HepG2 (cell line): ENCODE data around the gene PET117. TPM values are rescaled to one million over a fixed set of nuclear protein-coding genes. Genes with fewer than 3 reads are reported as not detected.

ENCODE experiments used
- ATAC-seq: fragments of 200-7000 bp; cut with Tn5 transposase; 3 replicates; pipeline ENCODE4 v1.9.1; 2020; ENCODE audit warnings: mild to moderate bottlenecking, moderate library complexity
- BruUV-seq: library from RNA; stranded (reverse); fragments of 400-500 nt; replicated peaks from 2 replicates; lab custom pipeline; 2021; lab: Mats Ljungman, UMichigan
- CTCF ChIA-PET: fragments of 300-600 bp; formaldehyde crosslinking; extraction: SDS; loops from one replicate; lab custom pipeline; 2021; ENCODE audit warnings: low total read pairs, inconsistent platforms, low intra/inter-chr PET ratio; lab: Yijun Ruan, JAX
- POLR2A ChIA-PET: fragments of 350-600 bp; sonication (Branson Sonifier 250); formaldehyde crosslinking; loops from one replicate; lab custom pipeline; 2020; ENCODE audit warnings: antibody characterized with exemption, inconsistent platforms; lab: Yijun Ruan, JAX
- DNase-seq: peaks from one replicate; pipeline ENCODE4 v3.0.0-alpha.2; 2015; ENCODE audit warnings: low spot score
- FAIRE-seq: peaks from 3 replicates; lab custom pipeline; 2011; peaks lifted over from hg19 to GRCh38; lab: Jason Lieb, UNC
- H2AFZ ChIP-seq: one replicate; pipeline ENCODE4 v1.6.1; 2011; ENCODE audit warnings: low read length, inconsistent platforms
- H3K27ac ChIP-seq: fragments of 300-600 bp; 3 replicates; pipeline ENCODE4 v1.8.0; 2011; ENCODE audit warnings: mixed run types, mild to moderate bottlenecking, mixed read lengths, low read length, inconsistent platforms; ENCODE audit not compliant: insufficient read depth; ENCODE audit errors: extremely low read length
- H3K27me3 ChIP-seq, 2 experiments: fragments of 200-600 bp in 1 of 2; 2 replicates in 1 of 2; 3 replicates in 1 of 2; pipeline versions ENCODE4 v1.6.0 to v1.8.0; 2011; ENCODE audit warnings: low read length in 2 of 2, mild to moderate bottlenecking in 2 of 2, moderate library complexity in 2 of 2, inconsistent platforms in 1 of 2; ENCODE audit not compliant: insufficient read depth in 2 of 2, control insufficient read depth in 1 of 2
- H3K36me3 ChIP-seq, 2 experiments: fragments of 200-600 bp in 1 of 2; replicated peaks in 1 of 2; 2 replicates in 1 of 2; 3 replicates in 1 of 2; pipeline versions ENCODE4 v1.5.1 to v1.8.0; 2011; ENCODE audit warnings: low read length in 2 of 2, inconsistent platforms in 1 of 2; ENCODE audit not compliant: insufficient read depth in 2 of 2, control insufficient read depth in 1 of 2
- H3K4me1 ChIP-seq: 2 replicates; pipeline ENCODE4 v1.5.1; 2012; ENCODE audit warnings: low read length, inconsistent platforms; ENCODE audit not compliant: insufficient read depth
- H3K4me2 ChIP-seq: 2 replicates; pipeline ENCODE4 v1.6.0; 2011; ENCODE audit warnings: low read depth, low read length, inconsistent platforms
- H3K4me3 ChIP-seq, 3 experiments: fragments of 200-600 bp in 1 of 3; sonication (generic), shearing (Covaris generic) in 1 of 3; replicated peaks in 1 of 3; 2 replicates each; pipeline ENCODE4 v1.5.1; 2011 to 2016; ENCODE audit warnings: low read length in 3 of 3, inconsistent platforms in 2 of 3, low read depth in 2 of 3, mild to moderate bottlenecking in 2 of 3, control low read depth in 1 of 3, mixed read lengths in 1 of 3; ENCODE audit not compliant: insufficient read depth in 1 of 3
- H3K79me2 ChIP-seq: one replicate; pipeline ENCODE4 v1.6.1; 2011; ENCODE audit warnings: low read length, inconsistent platforms; ENCODE audit not compliant: insufficient read depth
- H3K9ac ChIP-seq: 2 replicates; pipeline ENCODE4 v1.6.0; 2011; ENCODE audit warnings: mild to moderate bottlenecking, low read depth, low read length, inconsistent platforms; ENCODE audit not compliant: insufficient read depth
- H3K9me3 ChIP-seq: 2 replicates; pipeline ENCODE4 v1.5.1; 2012; ENCODE audit warnings: mild to moderate bottlenecking, low read length
- H4K20me1 ChIP-seq: 2 replicates; pipeline ENCODE4 v1.6.0; 2011; ENCODE audit warnings: inconsistent platforms, mild to moderate bottlenecking, low read length, moderate library complexity; ENCODE audit not compliant: insufficient read depth
- BCL6 ChIP-seq: IDR thresholded peaks from 2 replicates; pipeline ENCODE4 v1.6.1; 2016; ENCODE audit warnings: missing genetic modification reagents, missing compliant biosample characterization
- FOXA3 ChIP-seq: IDR thresholded peaks from 2 replicates; pipeline ENCODE4 v1.6.1; 2016; ENCODE audit warnings: missing genetic modification reagents, missing compliant biosample characterization
- FOXP4 ChIP-seq: sonication (generic); formaldehyde crosslinking; IDR thresholded peaks from 2 replicates; pipeline ENCODE4 v1.4.0; 2020; ENCODE audit warnings: missing genetic modification reagents
- GABPB1 ChIP-seq: IDR thresholded peaks from 2 replicates; pipeline ENCODE4 v1.6.1; 2016; ENCODE audit warnings: mild to moderate bottlenecking, missing genetic modification reagents, moderate library complexity, missing compliant biosample characterization
- GATAD2A ChIP-seq: IDR thresholded peaks from 2 replicates; pipeline ENCODE4 v1.6.1; 2016
- GLI4 ChIP-seq: sonication (generic); formaldehyde crosslinking; IDR thresholded peaks from 2 replicates; pipeline ENCODE4 v1.5.1; 2020; ENCODE audit warnings: missing genetic modification reagents, mild to moderate bottlenecking, moderate library complexity, borderline replicate concordance
- HNRNPUL1 ChIP-seq: fragments of 200-400 bp; formaldehyde crosslinking; IDR thresholded peaks from 2 replicates; pipeline ENCODE4 v1.6.1; 2017; ENCODE audit warnings: low read depth, mild to moderate bottlenecking, low read length, moderate library complexity
- NR2C2 ChIP-seq: sonication (generic); formaldehyde crosslinking; IDR thresholded peaks from 2 replicates; pipeline ENCODE4 v1.4.0; 2020; ENCODE audit warnings: missing genetic modification reagents, mild to moderate bottlenecking, moderate library complexity, borderline replicate concordance
- NR2F6 ChIP-seq, 2 experiments: IDR thresholded peaks; 2 replicates each; pipeline ENCODE4 v1.6.1; 2016; ENCODE audit warnings: antibody characterized with exemption in 1 of 2, mild to moderate bottlenecking in 1 of 2
- NRL ChIP-seq: sonication (generic); formaldehyde crosslinking; IDR thresholded peaks from 2 replicates; pipeline ENCODE4 v1.5.0; 2020; ENCODE audit warnings: missing genetic modification reagents, mild to moderate bottlenecking, moderate library complexity, borderline replicate concordance
- SALL1 ChIP-seq: sonication (generic); formaldehyde crosslinking; IDR thresholded peaks from 2 replicates; pipeline ENCODE4 v1.8.0; 2022; ENCODE audit warnings: mild to moderate bottlenecking, missing genetic modification reagents
- SOX13 ChIP-seq, 3 experiments: fragments of 450-650 bp in 1 of 3; sonication (generic) in 1 of 3; formaldehyde crosslinking in 1 of 3; IDR thresholded peaks in 2 of 3; conservative IDR thresholded peaks in 1 of 3; 2 replicates each; pipeline versions ENCODE4 v1.5.0 to v1.6.1; 2016 to 2020; ENCODE audit warnings: antibody characterized with exemption in 1 of 3, mild to moderate bottlenecking in 1 of 3, missing compliant biosample characterization in 1 of 3, missing genetic modification reagents in 1 of 3, moderate library complexity in 1 of 3
- TBX3 ChIP-seq: fragments of 450-650 bp; IDR thresholded peaks from 2 replicates; pipeline ENCODE4 v1.6.1; 2017; ENCODE audit warnings: antibody characterized with exemption, mild to moderate bottlenecking, inconsistent platforms, borderline replicate concordance
- TCF7 ChIP-seq: sonication (generic); IDR thresholded peaks from 2 replicates; pipeline ENCODE4 v1.6.1; 2016; ENCODE audit warnings: antibody characterized with exemption, low read depth
- TERF1 ChIP-seq: sonication (generic); formaldehyde crosslinking; IDR thresholded peaks from 2 replicates; pipeline ENCODE4 v1.8.0; 2022; ENCODE audit warnings: mild to moderate bottlenecking, missing genetic modification reagents, moderate library complexity
- ZBTB21 ChIP-seq: sonication (generic); formaldehyde crosslinking; IDR thresholded peaks from 2 replicates; pipeline ENCODE4 v1.4.0; 2020; ENCODE audit warnings: missing genetic modification reagents
- ZNF230 ChIP-seq: sonication (generic); formaldehyde crosslinking; IDR thresholded peaks from 2 replicates; pipeline ENCODE4 v1.4.0; 2020; ENCODE audit warnings: mild to moderate bottlenecking, missing genetic modification reagents
- ZNF550 ChIP-seq: sonication (generic); formaldehyde crosslinking; IDR thresholded peaks from 2 replicates; pipeline ENCODE4 v1.4.0; 2020; ENCODE audit warnings: mild to moderate bottlenecking, missing genetic modification reagents, borderline replicate concordance
- ZNF792 ChIP-seq: IDR thresholded peaks from 2 replicates; pipeline ENCODE4 v1.6.1; 2016
- WGBS: methylation state at CpG from one replicate; pipeline ENCODE4 v1.1.6; 2017; ENCODE audit warnings: low lambda C conversion rate; 5-methylcytosine and 5-hydroxymethylcytosine counted together
- in situ Hi-C: cut with HindIII; loops from 2 replicates; pipeline ENCODE4 v1.10.0; 2017; ENCODE audit warnings: low pct_unique_long_range_greater_than_20kb; ENCODE audit not compliant: extremely low pct_ligation_motif_present
- intact Hi-C: fragments of 100-400 bp; cut with micrococcal nuclease; formaldehyde crosslinking; loops from one replicate; pipeline ENCODE4 v1.10.0; 2022; ENCODE audit not compliant: unreplicated experiment
- polyA plus RNA-seq, 8 experiments: library from polyadenylated mRNA; depleted of rRNA in 3 of 8; stranded (reverse) in 7 of 8; unstranded in 1 of 8; fragments of >200 nt; fragmentation: Illumina TruSeq in 4 of 8; extraction: Trizol in 4 of 8; gene quantifications; 2 replicates each; pipeline versions ENCODE4 v1.2.1 to v1.2.3, GENCODE V29; 2011 to 2016; ENCODE audit warnings: low read depth in 4 of 8, missing spikeins in 1 of 8, mixed read lengths in 1 of 8; ENCODE audit not compliant: insufficient read depth in 1 of 8
- total RNA-seq, 5 experiments: library from RNA; depleted of rRNA; stranded (reverse); fragments of >200 nt; fragmentation: Illumina TruSeq; extraction: Trizol; gene quantifications; 2 replicates each; pipeline ENCODE4 v1.2.3, GENCODE V29; 2016; ENCODE audit warnings: low read depth in 1 of 5
- TF ChIP-seq, protein P1 (sequence below): IDR thresholded peaks from 2 replicates; pipeline ENCODE4 v1.6.1; 2016

PET117 gene
- total and polyA plus RNA-seq, 2 of the 13 experiments (the other 11 are each of a cell fraction or from before 2014, with no cell fraction given), result 22.2 to 48.2 TPM

GRCh38 chr20:18101125-18101810 lies 36.4 kb upstream of the PET117 start (continued):
- TF ChIP-seq HNRNPUL1 (no peak), GABPB1 (CRISPR knock-in tag) (no peak), TERF1 (CRISPR knock-in tag) (no peak), GLI4 (CRISPR knock-in tag) (no peak)
- TF ChIP-seq, protein P1, sequence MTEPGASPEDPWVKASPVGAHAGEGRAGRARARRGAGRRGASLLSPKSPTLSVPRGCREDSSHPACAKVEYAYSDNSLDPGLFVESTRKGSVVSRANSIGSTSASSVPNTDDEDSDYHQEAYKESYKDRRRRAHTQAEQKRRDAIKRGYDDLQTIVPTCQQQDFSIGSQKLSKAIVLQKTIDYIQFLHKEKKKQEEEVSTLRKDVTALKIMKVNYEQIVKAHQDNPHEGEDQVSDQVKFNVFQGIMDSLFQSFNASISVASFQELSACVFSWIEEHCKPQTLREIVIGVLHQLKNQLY (CRISPR knock-in tag), result no peak

DNA sequence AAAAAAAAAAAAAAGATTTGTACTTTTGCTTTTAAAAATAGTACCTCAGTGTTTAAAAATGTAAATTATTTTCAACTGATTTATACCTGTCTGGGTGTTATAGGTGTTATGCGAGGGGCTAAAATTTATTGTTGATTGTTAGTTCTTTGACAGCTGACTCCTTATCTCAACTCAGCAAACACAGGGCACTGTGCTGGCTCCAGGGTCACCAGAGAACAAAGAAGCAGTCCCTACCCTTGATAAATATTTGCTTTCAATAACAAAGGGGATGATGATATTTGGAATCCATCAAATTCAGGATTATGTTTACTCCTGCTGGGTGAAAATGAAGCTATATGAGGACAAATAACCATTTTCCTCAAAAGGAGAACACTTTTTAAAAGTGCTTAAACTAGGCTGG lies 34.2 kb upstream of the PET117 start:
- H3K4me3 ChIP-seq, result no peak overlapping the region
- BruUV-seq, result no TSS peak
- FAIRE-seq, result no peak
- CTCF ChIA-PET, result no interaction called here
- no peaks in the 10 kb centered on the region for H4K20me1 ChIP-seq
- H3K9ac ChIP-seq, result no peak overlapping the region
- in situ Hi-C loops (no loop called here), intact Hi-C loops (no loop called here)
- peak; percentile 49 for DNase-seq
- peaks cover 0 to 4% of the 10 kb centered on the region in 2 experiments; a peak in 1 of 5 replicates for H3K27me3 ChIP-seq
- no peaks in the 10 kb centered on the region for H3K79me2 ChIP-seq
- H2AFZ ChIP-seq, result no peak overlapping the region
- WGBS, result 2% methylated on average over 1 of the region's 1 CpG
- no peaks in the 10 kb centered on the region for H3K36me3 ChIP-seq
- no peak overlapping the region for H3K27ac ChIP-seq
- peaks cover 7% of the 10 kb centered on the region; the same call in 1 of the 2 replicates for H3K4me1 ChIP-seq
- H3K9me3 ChIP-seq, result no peaks in the 10 kb centered on the region
- peak; percentile 63 for ATAC-seq
- POLR2A ChIA-PET, result no interaction called here
- H3K4me2 ChIP-seq, result no peak overlapping the region
- TF ChIP-seq TCF7, result peak; percentile 70
- TF ChIP-seq NR2C2 (CRISPR knock-in tag), result no peak
- peak; percentile 94 for TF ChIP-seq SOX13 (IDR thresholded peaks at IDR 0.05)
- TF ChIP-seq SOX13 (CRISPR knock-in tag; conservative IDR thresholded peaks at IDR 0.05 in 1 of 2, IDR thresholded peaks at IDR 0.05 in 1 of 2), result peak in 1 of 2 experiments; percentile 99; a peak in 2 of 4 replicates
- TF ChIP-seq TBX3, result peak; percentile 48; the same call in 1 of the 2 replicates
- no peak for TF ChIP-seq ZNF230 (CRISPR knock-in tag)
- peak; percentile 82 for TF ChIP-seq BCL6 (CRISPR knock-in tag)
- TF ChIP-seq NR2F6 (IDR thresholded peaks at IDR 0.05), result peak; percentile 76
- TF ChIP-seq NR2F6 (CRISPR knock-in tag; IDR thresholded peaks at IDR 0.05), result no peak
- peak; percentile 61; the same call in 1 of the 2 replicates for TF ChIP-seq FOXP4 (CRISPR knock-in tag)
- no peak for TF ChIP-seq NRL (CRISPR knock-in tag)
- TF ChIP-seq GATAD2A (CRISPR knock-in tag), result 0 out of 2 replicates have a peak, but pooled peaks have one; percentile 20
- TF ChIP-seq FOXA3 (CRISPR knock-in tag), result peak; percentile 44; the same call in 1 of the 2 replicates
- no peak for TF ChIP-seq ZNF550 (CRISPR knock-in tag)
- TF ChIP-seq ZBTB21 (CRISPR knock-in tag), result no peak
- TF ChIP-seq ZNF792 (CRISPR knock-in tag), result no peak
- peak; percentile 42; the same call in 1 of the 2 replicates for TF ChIP-seq SALL1 (CRISPR knock-in tag)
